Raji (cell line): ENCODE data around the gene CFAP73.
A peak's percentile ranks its signal among the peaks of the same experiment; 100 is the strongest.

Source experiments
- POLR2A ChIP-seq: IDR thresholded peaks from 2 replicates; pipeline ENCODE4 v1.6.1; 2011; ENCODE audit warnings: low read depth, low read length, control low read depth; ENCODE audit not compliant: insufficient read depth

Gene CFAP73

DNA sequence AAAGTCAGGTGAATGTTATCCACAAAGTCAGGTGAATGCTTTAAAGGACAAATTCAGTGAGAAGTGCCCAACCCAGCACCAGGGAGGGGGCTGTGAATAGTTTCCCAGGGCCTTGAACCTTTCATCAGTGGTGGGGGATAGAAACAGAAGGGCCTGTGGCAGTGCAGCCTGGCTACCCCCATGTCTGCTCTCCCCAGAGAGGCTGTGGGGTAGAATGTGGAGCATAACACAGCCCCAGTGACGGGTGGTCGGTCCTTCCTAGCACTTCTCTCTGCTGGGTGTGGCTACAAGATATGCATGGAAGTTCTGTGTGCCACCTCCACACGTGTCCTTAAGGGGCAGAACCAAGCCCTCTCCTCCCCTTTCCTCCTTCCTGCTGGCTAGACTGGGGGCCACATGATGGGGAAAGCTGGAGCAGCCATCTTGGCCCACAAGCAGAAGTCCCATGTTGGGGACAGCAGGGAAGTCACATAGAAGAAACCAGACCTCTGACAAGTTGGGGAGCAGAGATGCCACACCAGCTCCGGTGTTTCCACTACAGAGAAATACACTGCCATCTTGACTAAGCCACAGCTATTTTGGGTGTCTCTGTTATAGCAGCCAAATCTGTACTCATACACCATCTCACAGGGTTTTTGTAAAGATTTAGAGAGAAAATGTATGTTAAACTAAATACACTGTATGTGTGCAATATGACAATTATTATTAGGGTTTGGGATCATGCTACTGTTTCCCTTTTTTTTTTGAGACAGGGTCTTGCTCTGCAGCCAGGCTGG lies 53.0 kb downstream of the CFAP73 start:
- TF ChIP-seq POLR2A: no peak

GRCh38 chr12:113203852-113204760 lies 54.6 kb downstream of the CFAP73 start:
- peak; percentile 47; the same call in 1 of the 2 replicates for TF ChIP-seq POLR2A

GRCh38 chr12:113204804-113205203 lies 55.3 kb downstream of the CFAP73 start:
- TF ChIP-seq POLR2A: no peak

GRCh38 chr12:113207613-113208040 lies 58.1 kb downstream of the CFAP73 start:
- TF ChIP-seq POLR2A: peak; percentile 59

- TF ChIP-seq POLR2A: peak; percentile 78
Measured at GRCh38 chr12:113208041-113208934, 58.8 kb downstream of the CFAP73 start.
